Heart right ventricle (tissue), 16 donors: ENCODE data around the gene NOTCH4. TPM values are rescaled to one million over a fixed set of nuclear protein-coding genes. Genes with fewer than 3 reads are reported as not detected.
"Not testable (repeated sequence)": the region's sequence is repeated elsewhere in the genome, so short reads cannot be mapped to it uniquely, and the experiment has no call there.

Experiments used
- ATAC-seq, 8 donors: fragments of 200-7000 bp; cut with Tn5 transposase; one replicate each; pipeline ENCODE4 v1.9.1; 2020; ENCODE audit warnings: mild to moderate bottlenecking in 8 of 8, moderate library complexity in 8 of 8, moderate number of reproducible peaks in 1 of 8
- DNase-seq, 2 donors: peaks; one replicate each; pipeline ENCODE4 v3.0.0-alpha.2; 2020
- H3K27ac ChIP-seq, 10 donors: fragments of 200-600 bp; sonication (generic) in 2 of 10; one replicate each; pipeline versions ENCODE4 v1.5.0 to v1.8.0; 2020 to 2022; ENCODE audit warnings: mild to moderate bottlenecking in 3 of 10
- H3K27me3 ChIP-seq, 7 donors: fragments of 200-600 bp; one replicate each; pipeline ENCODE4 v1.8.0; 2021 to 2022; ENCODE audit warnings: mild to moderate bottlenecking in 2 of 7
- H3K36me3 ChIP-seq, 9 donors: fragments of 200-600 bp; sonication (generic) in 1 of 9; one replicate each; pipeline versions ENCODE4 v1.5.0 to v1.8.0; 2020 to 2022; ENCODE audit warnings: mild to moderate bottlenecking in 2 of 9
- H3K4me1 ChIP-seq, 9 donors: fragments of 200-600 bp; sonication (generic) in 1 of 9; one replicate each; pipeline versions ENCODE4 v1.5.0 to v1.8.0; 2020 to 2022; ENCODE audit warnings: mild to moderate bottlenecking in 4 of 9
- H3K4me3 ChIP-seq, 10 donors: fragments of 200-600 bp; sonication (generic) in 2 of 10; one replicate each; pipeline versions ENCODE4 v1.5.0 to v1.8.0; 2020 to 2022; ENCODE audit warnings: mild to moderate bottlenecking in 7 of 10, moderate library complexity in 2 of 10
- H3K9me3 ChIP-seq, 11 donors: fragments of 200-600 bp in 10 of 11; sonication (generic) in 2 of 11; one replicate each; pipeline versions ENCODE4 v1.5.0 to v1.8.0; 2013 to 2022; ENCODE audit warnings: mild to moderate bottlenecking in 2 of 11, control low read depth in 1 of 11, moderate library complexity in 1 of 11
- CTCF ChIP-seq, 9 donors: fragments of 200-600 bp; sonication (generic) in 2 of 9; IDR thresholded peaks; one replicate each; pipeline versions ENCODE4 v1.5.0 to v1.8.0; 2021 to 2022; ENCODE audit warnings: antibody characterized with exemption in 9 of 9, mild to moderate bottlenecking in 5 of 9, moderate library complexity in 1 of 9
- WGBS, 2 donors: extraction: QIAGEN DNeasy Blood & Tissue Kit; methylation state at CpG; one replicate each; pipeline ENCODE4 v1.1.7; 2013; ENCODE audit warnings: inconsistent platforms in 1 of 2; 5-methylcytosine and 5-hydroxymethylcytosine counted together
- intact Hi-C, 10 donors: fragments of 100-400 bp; cut with DNase I; formaldehyde crosslinking; loops; one replicate each; pipeline versions ENCODE4 v1.11.1 to v1.14.2; 2022
- polyA plus RNA-seq, 2 donors: library from polyadenylated mRNA; stranded (reverse); fragments of 200-250 nt; gene quantifications; one replicate each; pipeline ENCODE4 v1.2.3, GENCODE V29; 2013
- total RNA-seq, 10 donors: library from RNA; stranded (reverse); fragmentation: NEBNext Ultra II Directional in 3 of 10; extraction: Animal tissue kit (Norgen Biotek cat#: 25700) in 3 of 10; gene quantifications; one replicate each; pipeline versions ENCODE4 v1.2.1 to v1.2.4, GENCODE V29; 2021 to 2023
- donor health status: Arrhythmogenic right ventricular cardiomyopathy.
- donor health status: ischemic (EF 13 %, LVEDD 7.1; RV severe dilation, severe dysfunction).
- donor health status: healthy with polysubstance abuse.
- donor health status: DM: no; HTN: yes; CAD: no.
- donor health status: DM: no; HTN: no; CAD: no.
- donor health status: ischemic (EF 25% LVEDD 6.9; RV normal size, moderate dysfunction).
- donor health status: ischemic (EF 25% LVEDD 5.7; RV mildly dilated, moderate dysfunction).
- donor health status: healthy.
- donor health status: DM: yes; HTN: yes; CAD: no.
- donor health status: Ischemic cardiomyopathy.
- donor health status: ischemic (EF 35%, LVEDD 5.7; RV mildly dilated, moderate dysfunction).
- donor health status: nonischemic (EF 11% LVEDD 7.7; RV severe dilation, severe dysfunction).
- donor health status: DM: yes; HTN: yes; CAD: no.
- donor health status: PGD.
- donor health status: ischemic (EF 29% LVEDD 5.4; RV normal size, mild dysfunction).
- donor health status: nonischemic (EF 23%, LVEDD 6.1; RV moderate dilation, normal function).

NOTCH4 gene
- total and polyA plus RNA-seq, 12 donors = 17.4 to 123 (median 23.9) TPM

GRCh38 chr6:32190054-32190851 lies 33.6 kb downstream of the NOTCH4 start, which contains the start of gene PBX2:
Gene PBX2 (minus strand): TSS chr6:32190202. CDS start chr6:32189915, 287 bp downstream.
- ATAC-seq = peak; percentile 69 to 85 (median 78)
- peaks cover 13 to 86% (median 74%) of the 10 kb centered on the region in 9 donors for H3K4me1 ChIP-seq
- 1 to 2% methylated on average over 21 of the region's 23 CpGs for WGBS, 2 donors
- H3K27ac ChIP-seq = peak within 1 kb of the TSS; percentile 71 to 99 (median 98)
- peaks cover 0 to 41% (median 15%) of the 10 kb centered on the region in 9 donors for H3K36me3 ChIP-seq
- H3K4me3 ChIP-seq = peak within 1 kb of the TSS; percentile 50 to 85 (median 80)
- DNase-seq = peak; percentile 86 to 98
- TF ChIP-seq CTCF (IDR thresholded peaks at IDR 0.05) = no peak
- no peaks in the 10 kb centered on the region for H3K27me3 ChIP-seq
- H3K9me3 ChIP-seq = no peaks in the 10 kb centered on the region
- intact Hi-C loops = loop anchor here in 2 of 10 donors (5.0 kb wide), 1 partner anchor 63 kb away; the partner anchor contains the start of gene ATF6B (in 2 of the 2)

DNA sequence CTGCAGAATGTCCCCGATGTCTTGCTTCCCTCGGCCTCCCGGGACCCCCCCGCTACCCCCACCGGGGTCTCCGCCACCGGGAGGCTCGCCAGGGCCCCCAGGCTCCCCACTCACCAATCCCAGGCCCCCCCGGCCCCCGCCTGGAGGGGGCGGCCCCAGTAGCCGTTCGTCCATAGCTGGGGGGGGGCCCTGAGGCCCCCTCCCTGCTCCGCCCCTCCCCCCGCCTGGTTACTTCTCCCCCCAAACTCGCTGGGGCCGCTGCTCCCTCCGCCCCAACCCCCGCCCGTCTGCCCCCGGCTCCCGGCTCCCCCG lies 34.2 kb downstream of the NOTCH4 start:
- peak in 7 of 8 donors; percentile 0 to 15 (median 2) for ATAC-seq
- WGBS, 2 donors = 14 to 18% methylated on average over 18 to 22 of the region's 23 CpGs
- DNase-seq = peak in 1 of 2 donors; percentile 51

DNA sequence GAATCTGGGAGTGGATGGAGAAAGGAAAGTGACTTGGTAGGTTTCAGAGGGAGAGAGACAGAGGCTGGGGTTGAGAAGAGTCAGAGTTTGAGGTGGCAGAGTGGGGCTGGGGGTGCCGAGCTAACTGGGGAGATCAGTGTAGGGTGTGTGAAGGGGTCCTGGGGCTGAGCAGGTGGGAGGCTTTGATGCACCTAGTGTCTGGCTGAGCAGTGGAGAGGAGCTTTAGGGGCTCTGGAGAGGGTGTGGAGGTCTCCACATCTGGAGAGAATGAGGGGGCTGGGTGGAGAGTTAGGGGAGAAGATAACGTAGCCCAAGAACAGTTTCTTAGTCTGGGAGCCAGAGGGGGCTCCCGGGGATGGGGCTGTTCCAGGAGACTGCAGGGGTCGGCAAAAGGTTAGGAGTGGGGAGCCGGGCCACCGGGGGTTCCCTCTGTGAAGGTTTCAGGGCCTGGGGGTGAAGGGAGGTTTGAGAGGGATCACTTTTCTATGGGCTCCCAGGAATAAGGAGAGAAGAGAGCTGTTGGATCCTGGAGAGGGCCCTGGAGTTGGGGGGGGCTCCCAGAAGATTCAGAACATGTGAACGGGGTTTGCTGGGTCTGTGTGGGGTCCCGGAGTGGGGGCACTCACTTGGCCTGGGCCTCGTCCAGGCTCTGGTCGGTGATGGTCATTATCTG lies 34.7 kb downstream of the NOTCH4 start:
- Histone ChIP-seq H3K27ac (peak overlapping the region; percentile 71 to 99 (median 98)), H3K9me3 (no peaks in the 10 kb centered on the region), H3K36me3 (peaks cover 0 to 36% (median 15%) of the 10 kb centered on the region in 9 donors), H3K4me3 (peak overlapping the region; percentile 44 to 85 (median 80)), H3K4me1 (peaks cover 15 to 86% (median 74%) of the 10 kb centered on the region in 9 donors), H3K27me3 (no peaks in the 10 kb centered on the region)
- DNase-seq (no peak), ATAC-seq (peak in 3 of 8 donors; percentile 0 to 8 (median 2))
- TF ChIP-seq CTCF (IDR thresholded peaks at IDR 0.05) = no peak
- WGBS, 2 donors = 2 to 4% methylated on average over 10 of the region's 10 CpGs
- intact Hi-C loops = no loop called here

More for the DNA sequence above, 34.2 kb downstream of the NOTCH4 start:
- TF ChIP-seq CTCF (IDR thresholded peaks at IDR 0.05) = no peak
- Histone ChIP-seq H3K4me1 (peaks cover 13 to 86% (median 74%) of the 10 kb centered on the region in 9 donors), H3K36me3 (peaks cover 0 to 40% (median 15%) of the 10 kb centered on the region in 9 donors), H3K27me3 (no peaks in the 10 kb centered on the region), H3K4me3 (peak overlapping the region; percentile 44 to 85 (median 80)), H3K9me3 (no peaks in the 10 kb centered on the region), H3K27ac (peak overlapping the region; percentile 71 to 99 (median 98))
- intact Hi-C loops = loop anchor here in 2 of 10 donors (5.0 kb wide), 1 partner anchor 62 kb away; the partner anchor contains the start of gene ATF6B (in 2 of the 2)

DNA sequence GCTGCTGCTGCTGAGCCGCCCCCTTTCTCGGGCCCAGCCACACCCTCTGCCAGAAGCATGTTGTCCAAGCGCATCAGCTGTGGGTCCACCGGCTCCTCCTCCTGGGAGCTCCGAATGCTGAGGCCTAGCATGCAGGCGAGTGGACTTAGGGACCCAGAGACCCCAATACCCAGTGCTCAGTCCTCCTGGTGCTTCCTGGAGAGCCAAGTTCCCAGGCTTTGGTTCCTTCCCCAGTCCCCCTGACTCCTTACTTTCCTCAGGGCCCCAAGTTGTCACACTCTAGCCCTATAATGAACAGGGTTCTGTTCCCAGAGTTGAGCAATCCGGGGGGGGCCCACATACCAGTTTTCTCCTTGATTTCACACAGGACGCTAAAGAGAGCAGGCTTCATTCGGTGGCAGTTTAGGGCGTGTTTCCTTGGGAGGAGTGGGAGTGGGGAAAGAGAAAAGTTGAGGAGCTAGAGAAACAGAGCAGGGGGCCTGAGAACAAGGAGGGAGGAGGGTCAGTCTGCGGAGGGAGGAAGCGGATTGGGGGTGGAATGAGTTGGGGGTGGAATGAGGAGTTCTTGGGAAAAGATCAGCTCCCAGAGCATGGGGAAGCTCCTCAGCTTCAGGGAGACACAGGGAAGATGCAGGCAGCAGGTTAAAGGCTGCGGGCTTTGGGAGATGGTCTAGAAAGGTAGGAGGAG lies 35.3 kb downstream of the NOTCH4 start:
- no peaks in the 10 kb centered on the region for H3K27me3 ChIP-seq
- no peaks in the 10 kb centered on the region for H3K9me3 ChIP-seq
- intact Hi-C loops = no loop called here
- H3K27ac ChIP-seq = peak overlapping the region; percentile 71 to 99 (median 98)
- no peak for TF ChIP-seq CTCF (IDR thresholded peaks at IDR 0.05)
- no peak for DNase-seq
- peaks cover 0 to 36% (median 15%) of the 10 kb centered on the region in 9 donors for H3K36me3 ChIP-seq
- WGBS, 2 donors = 16% methylated on average over 11 to 13 of the region's 13 CpGs
- H3K4me1 ChIP-seq = peaks cover 19 to 87% (median 76%) of the 10 kb centered on the region in 9 donors
- peak overlapping the region; percentile 44 to 85 (median 80) for H3K4me3 ChIP-seq
- no peak for ATAC-seq

DNA sequence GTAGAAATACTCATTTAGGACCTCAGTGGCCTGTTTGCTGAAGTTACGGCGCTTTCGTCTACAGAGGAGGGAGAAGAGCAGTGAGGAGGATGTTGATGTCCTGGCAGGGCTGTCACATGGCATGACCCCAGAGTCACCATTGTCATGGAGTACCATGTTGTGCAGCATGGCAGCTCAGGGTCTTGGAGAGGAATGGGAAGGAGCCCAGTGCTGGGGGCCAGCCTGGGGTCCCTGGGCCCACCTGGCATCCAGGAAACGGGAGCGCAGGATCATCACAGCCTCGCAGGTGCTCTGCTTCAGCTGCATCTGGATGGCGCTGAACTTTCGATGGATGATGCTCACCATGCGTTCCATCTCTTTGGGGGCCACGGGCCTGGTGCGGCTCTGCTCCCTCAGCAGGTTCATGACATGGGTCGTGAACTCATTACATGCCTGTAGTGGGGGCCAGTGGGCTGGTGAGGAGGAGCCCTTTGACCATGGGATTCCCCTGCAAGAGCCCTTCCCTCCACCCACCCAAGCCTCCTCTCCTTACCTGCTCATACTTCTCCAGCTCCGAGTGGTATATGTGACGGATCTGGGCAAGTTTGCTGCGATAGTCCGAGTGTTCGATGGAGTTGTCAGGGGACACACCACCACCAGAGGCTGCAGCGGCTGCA lies 36.0 kb downstream of the NOTCH4 start:
- WGBS, 2 donors = 70 to 75% methylated on average over 16 to 18 of the region's 18 CpGs
- intact Hi-C loops, H3K27me3 ChIP-seq, H3K9me3 ChIP-seq, ATAC-seq, DNase-seq: not testable (repeated sequence)
- Histone ChIP-seq H3K4me1 (peaks cover 19 to 87% (median 74%) of the 10 kb centered on the region in 9 donors), H3K36me3 (peaks cover 0 to 43% (median 15%) of the 10 kb centered on the region in 9 donors), H3K27ac (peak overlapping the region in 9 of 10 donors; percentile 94 to 99 (median 99)), H3K4me3 (peak overlapping the region in 7 of 10 donors; percentile 75 to 83 (median 80))
